OCI-LY3 (cell line): ENCODE measurements around the gene SSR3.

ENCODE experiments used
- CTCF ChIP-seq: fragments of 200-600, 300-600 bp; sonication (generic); IDR thresholded peaks from 2 replicates; pipeline ENCODE4 v1.5.1; 2014; ENCODE audit warnings: antibody characterized with exemption, low read length, low read depth
- EZH2phosphoT487 ChIP-seq: fragments of 200-600 bp; shearing (Covaris generic); IDR thresholded peaks from 2 replicates; pipeline ENCODE4 v1.6.1; 2018; ENCODE audit warnings: antibody characterized with exemption, mixed run types, low read depth

- TF ChIP-seq CTCF (no peak), EZH2phosphoT487 (no peak)
These were observed 47.6 kb downstream of the SSR3 start for GRCh38 chr3:156507285-156507684.
